ENCODE measurements around the gene CHRM4. TPM values are rescaled to one million over a fixed set of nuclear protein-coding genes. Genes with fewer than 3 reads are reported as not detected.

CHRM4 gene
- total and polyA plus RNA-seq, 8 donors: 0.08 to 0.66 (median 0.22) TPM; not detected in 1

GRCh38 chr11:46363031-46363407, 28.6 kb downstream of the CHRM4 start:
- Histone ChIP-seq H3K27ac (peak overlapping the region in 2 of 4 donors; percentile 77 to 80), H3K27me3 (no peaks in the 10 kb centered on the region), H3K4me1 (peaks cover 1 to 25% (median 3%) of the 10 kb centered on the region in 3 donors), H3K36me3 (peaks cover 0 to 2% (median 0%) of the 10 kb centered on the region in 3 donors), H3K4me3 (peak overlapping the region in 1 of 4 donors; percentile 5), H3K9me3 (no peaks in the 10 kb centered on the region)
- TF ChIP-seq CTCF (IDR thresholded peaks at IDR 0.05): no peak
- intact Hi-C loops (cut with DNase I): no loop called here
- WGBS, 2 donors: 64 to 66% methylated on average over 9 of the region's 9 CpGs
- DNase-seq (peak in 1 of 6 donors; percentile 59), ATAC-seq (peak in 3 of 4 donors; percentile 64 to 76 (median 67)), FAIRE-seq (no peak)

- 85 to 88% methylated on average over 20 of the region's 20 CpGs for WGBS, 2 donors
- FAIRE-seq (no peak), DNase-seq (peak in 2 of 6 donors; percentile 56 to 81), ATAC-seq (no peak)
- intact Hi-C loops (cut with DNase I): no loop called here
- TF ChIP-seq CTCF (IDR thresholded peaks at IDR 0.05): no peak
- H3K9me3 ChIP-seq: no peaks in the 10 kb centered on the region
- peaks cover 6 to 31% (median 6%) of the 10 kb centered on the region in 3 donors for H3K4me1 ChIP-seq
- H3K27me3 ChIP-seq: no peaks in the 10 kb centered on the region
- H3K4me3 ChIP-seq: peak overlapping the region in 1 of 4 donors; percentile 5
- peak overlapping the region in 3 of 4 donors; percentile 28 to 80 (median 77) for H3K27ac ChIP-seq
- H3K36me3 ChIP-seq: no peaks in the 10 kb centered on the region
Measured at GRCh38 chr11:46362156-46363030, 29.2 kb downstream of the CHRM4 start.

- H3K27ac ChIP-seq: peak overlapping the region in 3 of 4 donors; percentile 33 to 80 (median 38)
- H3K27me3 ChIP-seq: no peaks in the 10 kb centered on the region
- H3K36me3 ChIP-seq: no peaks in the 10 kb centered on the region
- ATAC-seq (peak in 3 of 4 donors; percentile 33 to 66 (median 45)), DNase-seq (peak in 2 of 6 donors; percentile 65 to 71), FAIRE-seq (no peak)
- intact Hi-C loops (cut with DNase I): no loop called here
- no peaks in the 10 kb centered on the region for H3K9me3 ChIP-seq
- H3K4me1 ChIP-seq: peaks cover 6 to 40% (median 14%) of the 10 kb centered on the region in 3 donors
- 45 to 58% methylated on average over 26 of the region's 26 CpGs for WGBS, 2 donors
- H3K4me3 ChIP-seq: no peak overlapping the region
- TF ChIP-seq CTCF (IDR thresholded peaks at IDR 0.05): no peak
Measured at GRCh38 chr11:46361283-46362155, 30.1 kb downstream of the CHRM4 start.

DNA sequence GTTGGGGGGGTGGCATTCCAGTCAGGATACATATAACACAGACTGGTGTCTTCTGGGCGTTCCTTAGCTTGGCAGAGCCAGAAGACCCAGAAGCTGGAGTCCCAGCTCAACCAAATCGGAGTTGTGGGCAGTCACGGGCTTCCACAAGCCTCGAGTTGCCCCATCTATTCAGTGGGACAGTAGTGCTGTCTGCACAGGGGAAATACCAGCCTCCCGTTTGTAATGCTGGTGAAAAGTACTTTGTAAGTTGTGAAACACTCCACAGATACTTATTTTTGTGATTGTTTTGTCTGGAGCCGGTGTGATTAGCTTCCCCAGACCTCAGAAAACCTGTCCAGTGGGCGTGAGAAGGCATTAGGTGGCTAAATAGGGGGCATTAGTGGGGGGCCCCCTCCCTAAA, 30.7 kb downstream of the CHRM4 start:
- TF ChIP-seq CTCF (IDR thresholded peaks at IDR 0.05): no peak
- Histone ChIP-seq H3K36me3 (no peaks in the 10 kb centered on the region), H3K4me1 (peaks cover 6 to 41% (median 14%) of the 10 kb centered on the region in 3 donors), H3K4me3 (no peak overlapping the region), H3K27me3 (no peaks in the 10 kb centered on the region), H3K9me3 (no peaks in the 10 kb centered on the region), H3K27ac (peak overlapping the region in 3 of 4 donors; percentile 33 to 80 (median 38))
- 73 to 74% methylated on average over 7 of the region's 7 CpGs for WGBS, 2 donors
- intact Hi-C loops (cut with DNase I): no loop called here
- peak in 1 of 6 donors; percentile 30 for DNase-seq
- no peak for ATAC-seq
- FAIRE-seq: no peak
